GM19035 (cell line): ENCODE results near the gene CUL7.
"Not testable (repeated sequence)": the region's sequence is repeated elsewhere in the genome, so short reads cannot be mapped to it uniquely, and the experiment has no call there.

Experiments used
- ATAC-seq: cut with Tn5 transposase; IDR thresholded peaks from one replicate; pipeline ENCODE4 v1.9.1; 2021; ENCODE audit not compliant: unreplicated experiment

CUL7 gene

GRCh38 chr6:43016943-43017334, 36.7 kb downstream of the CUL7 start:
- no peak for ATAC-seq

- ATAC-seq: no peak
Measured at GRCh38 chr6:43016176-43016942, 37.3 kb downstream of the CUL7 start.

DNA sequence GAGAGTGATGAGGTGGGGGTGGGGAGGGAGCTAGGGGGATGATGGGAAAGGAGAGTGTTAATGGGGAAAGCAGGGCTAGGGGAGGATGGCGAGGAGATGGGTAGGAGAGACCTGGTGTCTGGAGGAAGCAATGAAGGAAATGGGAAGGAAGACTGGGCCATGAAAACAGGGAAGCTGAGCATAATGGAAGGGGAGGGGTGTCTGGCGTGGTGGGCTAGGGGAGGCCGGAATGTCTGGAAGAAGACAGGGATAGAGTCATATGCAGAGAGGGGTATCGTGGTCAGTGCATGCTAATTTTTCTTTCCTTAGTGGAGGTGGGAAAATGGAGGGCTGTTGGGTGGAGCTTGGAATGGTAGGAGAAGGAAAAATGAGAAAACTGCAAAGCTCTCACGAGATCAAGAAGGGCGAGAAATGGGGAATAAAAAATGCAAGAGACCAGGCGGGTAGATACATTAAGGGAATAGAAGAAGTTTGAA, 39.2 kb downstream of the CUL7 start:
- peak; percentile 3 for ATAC-seq

DNA sequence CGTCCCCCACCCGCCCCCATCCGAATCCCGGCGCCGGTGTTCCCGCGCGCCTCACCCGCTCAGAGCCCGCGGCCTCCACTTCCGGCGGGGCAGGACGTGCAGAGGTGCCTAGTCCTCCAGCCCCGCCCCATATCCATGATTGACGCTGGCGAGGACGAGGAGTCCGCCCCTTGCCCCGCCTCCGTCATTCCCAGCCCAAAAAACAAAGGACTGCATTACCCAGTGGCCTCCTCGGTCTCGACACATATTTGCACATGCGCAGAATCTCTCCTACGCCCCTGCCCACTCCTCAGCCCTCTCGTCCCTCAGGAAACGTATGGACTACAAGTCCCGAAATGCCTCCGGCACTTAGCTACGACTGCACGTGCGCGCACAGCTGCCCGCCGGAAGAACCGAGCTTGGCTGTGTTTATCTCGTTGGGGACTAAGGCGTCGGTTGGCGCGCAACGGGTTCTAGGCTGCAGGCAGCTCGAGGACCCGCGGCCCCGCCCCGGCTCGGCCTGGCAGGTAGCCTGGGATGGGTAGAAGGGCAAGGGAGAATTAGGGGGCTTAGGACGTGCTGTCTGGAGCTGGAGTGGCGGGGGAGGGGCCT, 39.7 kb downstream of the CUL7 start, which contains the start of the genes KLHDC3 and MEA1:
Gene KLHDC3, plus strand, starts transcription at position 407 of the 591 bp plus-strand sequence. CDS start 2,944 bp downstream, outside the sequence.
Gene MEA1, minus strand, starts transcription at position 104 of the 591 bp plus-strand sequence. CDS start 133 bp downstream, outside the sequence.
- ATAC-seq: peak; percentile 90

- no peak for ATAC-seq
Measured at GRCh38 chr6:43013097-43013842, 40.4 kb downstream of the CUL7 start.

DNA sequence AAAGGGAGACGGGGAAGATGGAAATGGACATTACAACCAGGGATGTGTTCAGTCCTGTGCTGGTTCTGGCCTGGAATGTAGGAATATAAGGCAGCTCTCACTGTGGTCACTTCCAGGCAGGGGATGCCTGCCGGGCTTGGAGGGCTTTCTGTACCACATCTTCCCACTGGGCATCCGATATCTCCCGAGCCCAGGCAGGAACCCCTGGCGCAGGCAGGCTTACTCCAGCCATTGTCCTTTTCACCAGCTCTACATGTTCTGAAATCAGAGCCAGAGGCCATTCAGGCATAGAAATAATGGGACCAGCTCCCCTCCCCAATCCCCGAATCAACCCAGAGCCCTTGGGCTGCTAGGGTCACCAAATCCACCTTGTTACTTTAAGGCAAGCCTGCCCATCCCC, 41.3 kb downstream of the CUL7 start:
- no peak for ATAC-seq

DNA sequence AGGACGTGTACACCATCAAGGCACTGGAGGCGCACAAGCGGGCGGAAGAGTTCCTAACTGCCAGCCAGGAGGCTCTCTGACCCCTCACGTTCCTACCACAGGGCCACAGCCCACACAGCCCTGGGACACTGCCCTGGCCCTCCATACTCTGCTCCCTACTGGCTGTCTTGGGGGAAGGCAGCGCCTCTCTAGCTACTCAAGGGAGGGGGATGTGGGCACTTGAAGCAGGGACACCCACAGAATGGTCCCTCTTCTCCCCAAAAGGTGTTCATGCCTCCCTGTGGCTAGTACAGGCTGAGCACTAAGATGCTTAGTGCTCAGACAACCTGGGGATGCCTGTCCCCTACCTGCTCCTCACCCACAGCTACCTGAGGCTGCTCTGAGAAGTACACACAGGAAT, 42.4 kb downstream of the CUL7 start:
- no peak for ATAC-seq

DNA sequence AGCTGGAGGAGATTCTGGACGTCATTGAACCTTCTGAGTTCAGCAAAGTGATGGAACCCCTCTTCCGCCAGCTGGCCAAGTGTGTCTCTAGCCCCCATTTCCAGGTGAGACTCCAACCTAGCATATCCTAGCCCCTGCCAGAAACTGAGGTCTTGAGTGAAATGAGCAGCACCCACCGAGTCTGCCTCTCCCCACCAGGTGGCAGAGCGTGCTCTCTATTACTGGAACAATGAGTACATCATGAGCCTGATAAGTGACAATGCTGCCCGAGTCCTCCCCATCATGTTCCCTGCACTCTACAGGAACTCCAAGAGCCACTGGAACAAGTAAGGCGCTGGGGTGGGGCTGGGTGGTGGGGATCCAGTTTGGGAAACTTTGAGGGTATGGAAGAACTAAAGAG, 44.5 kb downstream of the CUL7 start:
- no peak for ATAC-seq

DNA sequence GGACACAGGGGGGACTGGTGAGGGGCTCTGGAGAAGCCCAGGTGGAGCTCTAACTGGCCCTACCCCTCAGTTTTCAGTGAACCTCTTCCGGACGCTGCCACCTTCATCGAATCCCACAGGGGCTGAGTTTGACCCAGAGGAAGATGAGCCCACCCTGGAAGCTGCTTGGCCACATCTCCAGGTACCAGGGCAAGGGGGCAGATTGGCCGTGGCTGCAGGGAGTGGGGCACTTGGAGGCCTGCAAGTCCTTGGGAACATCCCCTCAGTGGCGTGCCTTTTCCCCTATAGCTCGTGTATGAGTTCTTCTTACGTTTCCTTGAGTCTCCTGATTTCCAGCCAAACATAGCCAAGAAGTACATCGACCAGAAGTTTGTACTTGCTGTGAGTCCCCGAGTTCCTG, 46.5 kb downstream of the CUL7 start:
- ATAC-seq: no peak

DNA sequence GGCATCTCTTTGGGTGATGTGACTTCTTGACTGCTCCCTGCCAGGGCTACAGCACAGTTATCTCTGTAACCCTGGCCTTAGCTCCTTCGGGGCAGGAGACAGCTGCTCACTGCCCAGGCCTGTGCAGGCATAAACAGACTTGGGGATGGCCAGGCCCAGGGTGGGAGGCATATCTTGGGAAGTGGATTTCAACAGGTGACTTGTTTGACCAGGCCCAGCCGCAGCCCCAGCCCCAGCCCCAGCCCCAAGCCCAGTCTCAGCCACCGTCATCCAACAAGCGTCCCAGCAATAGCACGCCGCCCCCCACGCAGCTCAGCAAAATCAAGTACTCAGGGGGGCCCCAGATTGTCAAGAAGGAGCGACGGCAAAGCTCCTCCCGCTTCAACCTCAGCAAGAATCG, 47.4 kb downstream of the CUL7 start:
- ATAC-seq: no peak

- no peak for ATAC-seq
Measured at GRCh38 chr6:43005844-43006243, 47.8 kb downstream of the CUL7 start.

GRCh38 chr6:43001843-43002242, 51.8 kb downstream of the CUL7 start:
- ATAC-seq: no peak

DNA sequence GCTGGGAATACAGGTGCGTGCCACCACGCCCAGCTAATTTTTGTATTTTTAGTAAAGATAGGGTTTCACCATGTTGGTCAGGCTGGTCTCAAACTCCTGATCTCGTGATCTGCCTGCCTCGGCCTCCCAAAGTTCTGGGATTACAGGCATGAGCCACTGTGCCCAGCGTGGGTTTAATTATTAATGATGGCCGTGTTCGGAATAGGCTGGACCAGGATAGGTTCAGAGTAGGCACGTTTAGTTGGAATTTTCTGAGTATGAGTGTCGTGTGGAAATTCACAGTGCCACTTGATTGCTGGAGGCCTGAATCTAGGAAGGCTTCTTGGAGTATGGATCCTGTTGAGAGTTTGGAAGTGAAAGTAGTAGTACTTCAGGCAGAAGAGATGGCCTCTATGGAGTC, 55.4 kb downstream of the CUL7 start:
- ATAC-seq: not testable (repeated sequence)

GRCh38 chr6:42996513-42996912, 57.1 kb downstream of the CUL7 start:
- no peak for ATAC-seq

DNA sequence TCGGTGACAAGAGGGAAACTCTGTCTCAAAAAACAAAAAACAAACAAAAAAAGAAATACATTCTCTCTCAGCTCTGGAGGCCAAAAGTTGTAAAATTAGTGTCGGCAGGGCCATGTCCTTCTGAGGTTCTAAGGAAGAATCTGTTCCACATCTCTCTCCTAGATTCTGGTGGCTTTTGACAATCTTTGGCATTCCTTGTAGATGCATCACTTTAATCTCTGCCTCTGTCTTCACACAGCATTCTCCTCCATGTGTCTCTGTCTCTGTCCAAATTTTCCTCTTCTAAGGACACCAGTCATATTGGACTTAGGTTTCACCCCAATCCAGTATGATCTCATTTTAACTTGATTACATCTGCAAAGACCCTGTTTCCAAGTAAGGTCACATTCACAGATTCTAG, 60.2 kb downstream of the CUL7 start:
- no peak for ATAC-seq

- no peak for ATAC-seq
Measured at GRCh38 chr6:42989923-42990322, 63.7 kb downstream of the CUL7 start.

- no peak for ATAC-seq
Measured at GRCh38 chr6:42988486-42989020, 65.1 kb downstream of the CUL7 start.
